ENCODE results near the gene CAPN8.

CAPN8 gene

GRCh38 chr1:223513309-223513708, 152.2 kb downstream of the CAPN8 start:
- H3K9me2 ChIP-seq (ENCODE audit: low read depth, low read length): no peaks in the 10 kb centered on the region

GRCh38 chr1:223512057-223512456, 153.4 kb downstream of the CAPN8 start:
- no peaks in the 10 kb centered on the region for H3K27me3 ChIP-seq (ENCODE audit: insufficient read depth, low read length)
- H3K9me3 ChIP-seq (ENCODE audit: low read length): no peaks in the 10 kb centered on the region
- H3K9ac ChIP-seq (ENCODE audit: low read length): no peak overlapping the region
- H4K20me1 ChIP-seq (ENCODE audit: insufficient read depth, low read length): no peaks in the 10 kb centered on the region
- no peaks in the 10 kb centered on the region for H3K9me2 ChIP-seq (ENCODE audit: low read depth, low read length)
- TF ChIP-seq EZH2 (IDR thresholded peaks at IDR 0.05; ENCODE audit: borderline replicate concordance, low read length) (no peak), CTCF (IDR thresholded peaks at IDR 0.05; ENCODE audit: low read length) (no peak)
- H3K27ac ChIP-seq (ENCODE audit: low read depth, low read length, poor library complexity, severe bottlenecking): no peak overlapping the region
- H3F3A ChIP-seq (ENCODE audit: insufficient read depth, low read length): no peaks in the 10 kb centered on the region
- no peak overlapping the region for H2AFZ ChIP-seq (ENCODE audit: low read length)
- H3K4me2 ChIP-seq (ENCODE audit: low read length): no peak overlapping the region
- H3K4me1 ChIP-seq (ENCODE audit: insufficient read depth, low read length, severe bottlenecking): no peaks in the 10 kb centered on the region
- H3K79me2 ChIP-seq (ENCODE audit: insufficient read depth, low read length): no peaks in the 10 kb centered on the region
- H3K36me3 ChIP-seq (ENCODE audit: insufficient read depth, low read length): no peaks in the 10 kb centered on the region
- H3K4me3 ChIP-seq (ENCODE audit: low read depth, low read length, poor library complexity, severe bottlenecking): no peak overlapping the region

More at GRCh38 chr1:223513309-223513708, 152.2 kb downstream of the CAPN8 start:
- H3K79me2 ChIP-seq (ENCODE audit: insufficient read depth, low read length): no peaks in the 10 kb centered on the region
- H3K4me1 ChIP-seq (ENCODE audit: insufficient read depth, low read length, severe bottlenecking): no peaks in the 10 kb centered on the region
- H3K27ac ChIP-seq (ENCODE audit: low read depth, low read length, poor library complexity, severe bottlenecking): no peak overlapping the region
- no peaks in the 10 kb centered on the region for H3K9me3 ChIP-seq (ENCODE audit: low read length)
- no peaks in the 10 kb centered on the region for H3F3A ChIP-seq (ENCODE audit: insufficient read depth, low read length)
- no peak for TF ChIP-seq CTCF (IDR thresholded peaks at IDR 0.05; ENCODE audit: low read length)
- TF ChIP-seq EZH2 (IDR thresholded peaks at IDR 0.05; ENCODE audit: borderline replicate concordance, low read length): no peak
- no peaks in the 10 kb centered on the region for H3K27me3 ChIP-seq (ENCODE audit: insufficient read depth, low read length)
- no peak overlapping the region for H2AFZ ChIP-seq (ENCODE audit: low read length)
- H3K4me2 ChIP-seq (ENCODE audit: low read length): no peak overlapping the region
- no peak overlapping the region for H3K4me3 ChIP-seq (ENCODE audit: low read depth, low read length, poor library complexity, severe bottlenecking)
- no peaks in the 10 kb centered on the region for H4K20me1 ChIP-seq (ENCODE audit: insufficient read depth, low read length)
- no peaks in the 10 kb centered on the region for H3K36me3 ChIP-seq (ENCODE audit: insufficient read depth, low read length)
- H3K9ac ChIP-seq (ENCODE audit: low read length): no peak overlapping the region

- Histone ChIP-seq H3K9me3 (ENCODE audit: low read length) (no peaks in the 10 kb centered on the region), H3K4me1 (ENCODE audit: insufficient read depth, low read length, severe bottlenecking) (no peaks in the 10 kb centered on the region), H3K4me2 (ENCODE audit: low read length) (no peak overlapping the region), H3K27me3 (ENCODE audit: insufficient read depth, low read length) (no peaks in the 10 kb centered on the region), H3K9me2 (ENCODE audit: low read depth, low read length) (no peaks in the 10 kb centered on the region), H3K9ac (ENCODE audit: low read length) (no peak overlapping the region), H4K20me1 (ENCODE audit: insufficient read depth, low read length) (no peaks in the 10 kb centered on the region), H3K36me3 (ENCODE audit: insufficient read depth, low read length) (no peaks in the 10 kb centered on the region), H2AFZ (ENCODE audit: low read length) (no peak overlapping the region), H3K27ac (ENCODE audit: low read depth, low read length, poor library complexity, severe bottlenecking) (no peak overlapping the region), H3K4me3 (ENCODE audit: low read depth, low read length, poor library complexity, severe bottlenecking) (no peak overlapping the region), H3F3A (ENCODE audit: insufficient read depth, low read length) (no peaks in the 10 kb centered on the region), H3K79me2 (ENCODE audit: insufficient read depth, low read length) (no peaks in the 10 kb centered on the region)
- no peak for TF ChIP-seq EZH2 (IDR thresholded peaks at IDR 0.05; ENCODE audit: borderline replicate concordance, low read length)
These were observed 156.7 kb downstream of the CAPN8 start for GRCh38 chr1:223508796-223509195.

- no peak overlapping the region for H3K27ac ChIP-seq (ENCODE audit: low read depth, low read length, poor library complexity, severe bottlenecking)
- H3K36me3 ChIP-seq (ENCODE audit: insufficient read depth, low read length): no peaks in the 10 kb centered on the region
- H2AFZ ChIP-seq (ENCODE audit: low read length): no peak overlapping the region
These were observed 160.8 kb downstream of the CAPN8 start for GRCh38 chr1:223504741-223505140.

More at GRCh38 chr1:223504741-223505140, 160.8 kb downstream of the CAPN8 start:
- no peaks in the 10 kb centered on the region for H3K27me3 ChIP-seq (ENCODE audit: insufficient read depth, low read length)
- H3K4me3 ChIP-seq (ENCODE audit: low read depth, low read length, poor library complexity, severe bottlenecking): no peak overlapping the region
- no peak overlapping the region for H3K4me2 ChIP-seq (ENCODE audit: low read length)
- H3K9me3 ChIP-seq (ENCODE audit: low read length): no peaks in the 10 kb centered on the region
- H3K4me1 ChIP-seq (ENCODE audit: insufficient read depth, low read length, severe bottlenecking): no peaks in the 10 kb centered on the region
- no peaks in the 10 kb centered on the region for H3K9me2 ChIP-seq (ENCODE audit: low read depth, low read length)
- H3K79me2 ChIP-seq (ENCODE audit: insufficient read depth, low read length): no peaks in the 10 kb centered on the region
- TF ChIP-seq CTCF (IDR thresholded peaks at IDR 0.05; ENCODE audit: low read length) (no peak), EZH2 (IDR thresholded peaks at IDR 0.05; ENCODE audit: borderline replicate concordance, low read length) (no peak)
- no peak overlapping the region for H3K9ac ChIP-seq (ENCODE audit: low read length)
- H3F3A ChIP-seq (ENCODE audit: insufficient read depth, low read length): no peaks in the 10 kb centered on the region
- H4K20me1 ChIP-seq (ENCODE audit: insufficient read depth, low read length): no peaks in the 10 kb centered on the region

Data from OCI-LY1 (cell line).